SK-N-SH (cell line): Measurements from ENCODE around the gene KLHDC7B. TPM values are rescaled to one million over a fixed set of nuclear protein-coding genes. Genes with fewer than 3 reads are reported as not detected.

Experiments used
- CTCF ChIA-PET: fragments of 300-600, 350-600 bp; formaldehyde crosslinking; extraction: SDS; loops from one replicate; lab custom pipeline; 2021; lab: Yijun Ruan, JAX
- POLR2A ChIA-PET: fragments of 350-600 bp; sonication (Branson Sonifier 250); formaldehyde crosslinking; extraction: SDS; loops from one replicate; lab custom pipeline; 2020; ENCODE audit warnings: antibody characterized with exemption, inconsistent platforms; lab: Yijun Ruan, JAX
- DNase-seq: peaks from one replicate; pipeline ENCODE4 v3.0.0; 2012
- H2AFZ ChIP-seq: fragments of 200-600 bp; sonication (generic); 2 replicates; pipeline ENCODE4 v1.8.1; 2016; ENCODE audit warnings: antibody characterized with exemption, mild to moderate bottlenecking, low read depth
- H3F3A ChIP-seq: fragments of 200-600 bp; sonication (generic); replicated peaks from 2 replicates; pipeline ENCODE3; 2016; ENCODE audit warnings: antibody characterized with exemption, mild to moderate bottlenecking; ENCODE audit not compliant: insufficient read depth
- H3K27ac ChIP-seq, 2 experiments: fragments of 200-500 bp in 1 of 2; fragments of 200-600 bp in 1 of 2; sonication (Bioruptor generic) in 1 of 2; sonication (generic), shearing (Covaris generic) in 1 of 2; 2 replicates each; pipeline versions ENCODE4 v1.5.1 to v1.6.1; 2014 to 2016; ENCODE audit warnings: low read depth in 2 of 2, inconsistent platforms in 1 of 2, low read length in 1 of 2, mild to moderate bottlenecking in 1 of 2, mixed read lengths in 1 of 2
- H3K27me3 ChIP-seq: fragments of 200-600 bp; sonication (generic), shearing (Covaris generic); 2 replicates; pipeline ENCODE4 v1.6.1; 2016; ENCODE audit warnings: mixed run types; ENCODE audit not compliant: insufficient read depth
- H3K36me3 ChIP-seq, 2 experiments: fragments of 200-500 bp in 1 of 2; fragments of 200-600 bp in 1 of 2; sonication (Bioruptor generic) in 1 of 2; sonication (generic) in 1 of 2; replicated peaks in 1 of 2; 2 replicates each; pipeline versions ENCODE3 to v1.5.1; 2014 to 2016; ENCODE audit warnings: low read length in 1 of 2, mild to moderate bottlenecking in 1 of 2; ENCODE audit not compliant: insufficient read depth in 2 of 2, control insufficient read depth in 1 of 2
- H3K4me1 ChIP-seq, 2 experiments: fragments of 200-500 bp in 1 of 2; fragments of 200-600 bp in 1 of 2; sonication (Bioruptor generic) in 1 of 2; sonication (generic), shearing (Covaris generic) in 1 of 2; 2 replicates each; pipeline versions ENCODE4 v1.5.1 to v1.6.1; 2014 to 2016; ENCODE audit warnings: low read depth in 1 of 2, low read length in 1 of 2, mixed run types in 1 of 2; ENCODE audit not compliant: insufficient read depth in 2 of 2, control insufficient read depth in 1 of 2
- H3K4me2 ChIP-seq: fragments of 200-600 bp; sonication (generic), shearing (Covaris generic); 2 replicates; pipeline ENCODE4 v1.6.1; 2017; ENCODE audit warnings: mixed run types
- H3K4me3 ChIP-seq, 2 experiments: fragments of 200-500 bp in 1 of 2; fragments of 200-600 bp in 1 of 2; sonication (Bioruptor generic) in 1 of 2; sonication (generic), shearing (Covaris generic) in 1 of 2; 2 replicates each; pipeline versions ENCODE4 v1.5.1 to v1.8.1; 2014 to 2016; ENCODE audit warnings: low read depth in 2 of 2, inconsistent platforms in 1 of 2, low read length in 1 of 2, mild to moderate bottlenecking in 1 of 2, mixed read lengths in 1 of 2, moderate library complexity in 1 of 2
- H3K79me2 ChIP-seq: fragments of 200-600 bp; sonication (generic); 2 replicates; pipeline ENCODE4 v1.8.1; 2017; ENCODE audit warnings: mild to moderate bottlenecking; ENCODE audit not compliant: insufficient read depth
- H3K9ac ChIP-seq: fragments of 200-600 bp; sonication (generic); 2 replicates; pipeline ENCODE4 v1.6.1; 2017; ENCODE audit warnings: mixed run types
- H3K9me2 ChIP-seq: fragments of 200-600 bp; sonication (generic); 2 replicates; pipeline ENCODE4 v1.6.1; 2017; ENCODE audit warnings: mixed run types
- H3K9me3 ChIP-seq: fragments of 200-600 bp; sonication (generic); 2 replicates; pipeline ENCODE4 v1.6.1; 2017; ENCODE audit warnings: mixed run types, mild to moderate bottlenecking, moderate library complexity
- H4K20me1 ChIP-seq: fragments of 200-600 bp; sonication (generic); 2 replicates; pipeline ENCODE4 v1.6.1; 2017; ENCODE audit warnings: mild to moderate bottlenecking, mixed run types; ENCODE audit not compliant: insufficient read depth
- CHD2 ChIP-seq: fragments of 150-350 bp; IDR thresholded peaks from 2 replicates; pipeline ENCODE4 v1.6.1; 2018; ENCODE audit warnings: low read length; ENCODE audit not compliant: partially characterized antibody
- FOSL2 ChIP-seq: IDR thresholded peaks from 2 replicates; pipeline ENCODE4 v1.4.0; 2012; ENCODE audit warnings: low read depth, mild to moderate bottlenecking, moderate library complexity, borderline replicate concordance
- FOXJ3 ChIP-seq: sonication (generic); formaldehyde crosslinking; IDR thresholded peaks from 2 replicates; pipeline ENCODE4 v1.5.1; 2020; ENCODE audit warnings: mild to moderate bottlenecking, missing genetic modification reagents
- FOXM1 ChIP-seq: IDR thresholded peaks from 2 replicates; pipeline ENCODE4 v1.4.0; 2012; ENCODE audit warnings: low read depth, mild to moderate bottlenecking
- GABPA ChIP-seq: IDR thresholded peaks from 2 replicates; pipeline ENCODE4 v1.4.0; 2012; ENCODE audit warnings: low read depth, mild to moderate bottlenecking
- JUND ChIP-seq: IDR thresholded peaks from 2 replicates; pipeline ENCODE4 v1.4.0; 2012
- MXI1 ChIP-seq: IDR thresholded peaks from 2 replicates; pipeline ENCODE4 v1.6.1; 2012; ENCODE audit warnings: mild to moderate bottlenecking, low read depth, low read length, improper control_type of control experiment
- NFIC ChIP-seq: IDR thresholded peaks from 2 replicates; pipeline ENCODE4 v1.4.0; 2012; ENCODE audit warnings: borderline replicate concordance
- NRF1 ChIP-seq: IDR thresholded peaks from 2 replicates; pipeline ENCODE4 v1.6.1; 2012; ENCODE audit warnings: low read depth, mild to moderate bottlenecking, low read length
- RAD21 ChIP-seq: IDR thresholded peaks from 2 replicates; pipeline ENCODE4 v1.6.1; 2012; ENCODE audit warnings: mild to moderate bottlenecking, low read length
- RFX5 ChIP-seq: IDR thresholded peaks from 2 replicates; pipeline ENCODE4 v1.6.1; 2012; ENCODE audit warnings: mild to moderate bottlenecking, improper control_type of control experiment, low read length
- SMC3 ChIP-seq: IDR thresholded peaks from 2 replicates; pipeline ENCODE4 v1.6.1; 2012; ENCODE audit warnings: low read depth, low read length, improper control_type of control experiment
- YY1 ChIP-seq: IDR thresholded peaks from 2 replicates; pipeline ENCODE4 v1.4.0; 2012; ENCODE audit warnings: low read depth, mild to moderate bottlenecking
- WGBS: methylation state at CpG from one replicate; pipeline ENCODE4 v1.1.6; 2017; ENCODE audit warnings: low lambda C conversion rate; 5-methylcytosine and 5-hydroxymethylcytosine counted together
- polyA plus RNA-seq, 3 experiments: library from polyadenylated mRNA; depleted of rRNA; stranded (reverse); fragments of >200 nt; gene quantifications; 2 replicates each; pipeline ENCODE4 v1.2.3, GENCODE V29; 2012
- TF ChIP-seq, protein P1 (sequence below): IDR thresholded peaks from 2 replicates; pipeline ENCODE4 v1.4.0; 2012; ENCODE audit warnings: low read depth, borderline replicate concordance

KLHDC7B gene
- polyA plus RNA-seq, 1 of the 3 experiments (the other 2 are of a cell fraction) = 0.07 TPM

DNA sequence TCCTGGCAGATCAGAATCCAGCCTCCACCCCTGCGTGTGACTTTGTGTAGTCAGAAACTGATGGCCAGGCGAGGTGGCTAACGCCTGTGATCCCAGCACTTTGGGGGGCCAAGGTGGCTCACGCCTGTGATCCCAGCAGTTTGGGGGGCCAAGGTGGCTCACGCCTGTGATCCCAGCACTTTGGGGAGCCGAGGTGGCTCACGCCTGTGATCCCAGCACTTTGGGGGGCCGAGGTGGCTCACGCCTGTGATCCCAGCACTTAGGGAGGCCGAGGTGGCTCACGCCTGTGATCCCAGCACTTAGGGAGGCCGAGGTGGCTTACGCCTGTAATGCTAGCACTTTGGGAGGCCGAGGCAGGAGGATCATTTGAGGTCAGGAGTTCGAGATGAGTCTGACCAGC is 32.5 kb upstream of the KLHDC7B start (continued):
- no peak for TF ChIP-seq GABPA
- TF ChIP-seq, protein P1, sequence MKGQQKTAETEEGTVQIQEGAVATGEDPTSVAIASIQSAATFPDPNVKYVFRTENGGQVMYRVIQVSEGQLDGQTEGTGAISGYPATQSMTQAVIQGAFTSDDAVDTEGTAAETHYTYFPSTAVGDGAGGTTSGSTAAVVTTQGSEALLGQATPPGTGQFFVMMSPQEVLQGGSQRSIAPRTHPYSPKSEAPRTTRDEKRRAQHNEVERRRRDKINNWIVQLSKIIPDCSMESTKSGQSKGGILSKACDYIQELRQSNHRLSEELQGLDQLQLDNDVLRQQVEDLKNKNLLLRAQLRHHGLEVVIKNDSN = no peak
- TF ChIP-seq MXI1 = no peak
- TF ChIP-seq SMC3 = no peak

- CTCF ChIA-PET = interaction anchor here (3.4 kb wide), 1 partner anchor 9 kb away, joined by 18 read pairs; the partner anchor contains the start of gene SCO2
- TF ChIP-seq CHD2 = no peak
- no peak for TF ChIP-seq NFIC
- TF ChIP-seq YY1 = no peak
- no peak for TF ChIP-seq FOXM1
- no peaks in the 10 kb centered on the region for H3K27me3 ChIP-seq
- H3K79me2 ChIP-seq = peaks cover 58% of the 10 kb centered on the region
- no peak overlapping the region for H3K9ac ChIP-seq
- no peak for DNase-seq
- H3K4me3 ChIP-seq = no peak overlapping the region
- H3K9me3 ChIP-seq = no peaks in the 10 kb centered on the region
- no peak overlapping the region for H2AFZ ChIP-seq
- H3K27ac ChIP-seq = no peak overlapping the region
- no peaks in the 10 kb centered on the region for H3K4me1 ChIP-seq
- H4K20me1 ChIP-seq = 0 out of 2 replicates have a peak, but pooled peaks cover 4% of the 10 kb centered on the region
- POLR2A ChIA-PET = interaction anchor here (1.6 kb wide), 1 partner anchor 9 kb away, joined by 6 read pairs; no protein-coding TSS in a partner anchor
- 100% methylated on average over 2 of the region's 8 CpGs for WGBS
- no peaks in the 10 kb centered on the region for H3K9me2 ChIP-seq
- H3K36me3 ChIP-seq = peaks cover under 1 to 25% of the 10 kb centered on the region in 2 experiments
- no peaks in the 10 kb centered on the region for H3F3A ChIP-seq
- no peak overlapping the region for H3K4me2 ChIP-seq
Measured at GRCh38 chr22:50516068-50516467, 29.6 kb upstream of the KLHDC7B start.

- H3K9ac ChIP-seq = no peak overlapping the region
- no peak overlapping the region for H2AFZ ChIP-seq
- H3K4me2 ChIP-seq = no peak overlapping the region
- H4K20me1 ChIP-seq = 0 out of 2 replicates have a peak, but pooled peaks cover 4% of the 10 kb centered on the region
- H3K27ac ChIP-seq = no peak overlapping the region
- no peak overlapping the region for H3K4me3 ChIP-seq
- peaks cover 49% of the 10 kb centered on the region for H3K79me2 ChIP-seq
- POLR2A ChIA-PET = interaction anchor here (1.6 kb wide), 1 partner anchor 8 kb away, joined by 6 read pairs; no protein-coding TSS in a partner anchor
- CTCF ChIA-PET = interaction anchor here (1.1 to 3.4 kb wide), 2 partner anchors 9 to 61 kb away, joined by 3 to 18 read pairs; partner anchors contain the start of genes CPT1B and SCO2
- no peaks in the 10 kb centered on the region for H3K9me2 ChIP-seq
- no peaks in the 10 kb centered on the region for H3K27me3 ChIP-seq
- no peaks in the 10 kb centered on the region for H3K4me1 ChIP-seq
- TF ChIP-seq JUND = no peak
- no peak for TF ChIP-seq RFX5
- TF ChIP-seq RAD21 = no peak
- TF ChIP-seq, protein P1 = no peak
- TF ChIP-seq FOXJ3 (CRISPR knock-in tag) = no peak
- TF ChIP-seq FOSL2 = no peak
- TF ChIP-seq CHD2 = no peak
- no peak for TF ChIP-seq NRF1
- no peak for TF ChIP-seq SMC3
- WGBS = 89% methylated on average over 16 of the region's 16 CpGs
- DNase-seq = no peak
- H3F3A ChIP-seq = no peaks in the 10 kb centered on the region
- no peaks in the 10 kb centered on the region for H3K9me3 ChIP-seq
- H3K36me3 ChIP-seq = peaks cover 7 to 33% of the 10 kb centered on the region in 2 experiments
Measured at GRCh38 chr22:50516891-50517290, 28.8 kb upstream of the KLHDC7B start.
